ENCODE results near the gene SLC26A2. TPM values are rescaled to one million over a fixed set of nuclear protein-coding genes. Genes with fewer than 3 reads are reported as not detected.

SLC26A2 gene
- total RNA-seq, 4 donors from 2014 or later = 233 to 1,489 (median 1,023) TPM

GRCh38 chr5:149948993-149949392, 11.6 kb upstream of the SLC26A2 start:
- in situ Hi-C loops (cut with MboI; ENCODE audit: low pct_ligation_motif_present in 1 of 4, low pct_unique_long_range_greater_than_20kb in 1 of 4, low sequenced_read_pairs in 3 of 4) = no loop called here
- H3K27ac ChIP-seq = no peak overlapping the region
- H3K27me3 ChIP-seq = no peaks in the 10 kb centered on the region
- TF ChIP-seq EP300 (IDR thresholded peaks at IDR 0.05; ENCODE audit: low read depth) = no peak
- no peak for TF ChIP-seq POLR2AphosphoS5 (IDR thresholded peaks at IDR 0.05)
- no peak for TF ChIP-seq POLR2A (IDR thresholded peaks at IDR 0.05)
- TF ChIP-seq CTCF (IDR thresholded peaks at IDR 0.05) = no peak
- H3K36me3 ChIP-seq = no peaks in the 10 kb centered on the region
- no peaks in the 10 kb centered on the region for H3K9me3 ChIP-seq
- no peak for DNase-seq
- no peak overlapping the region for H3K4me3 ChIP-seq
- intact Hi-C loops (cut with DNase I; ENCODE audit: low total_unique reads) = no loop called here
- H3K4me1 ChIP-seq = peaks cover 11 to 32% (median 19%) of the 10 kb centered on the region in 4 donors
- 84 to 89% methylated on average over 4 to 5 of the region's 5 CpGs for WGBS, 2 donors (ENCODE audit: low coverage in 1 of 2)

- H3K27ac ChIP-seq = no peak overlapping the region
- in situ Hi-C loops (cut with MboI; ENCODE audit: low pct_ligation_motif_present in 1 of 4, low pct_unique_long_range_greater_than_20kb in 1 of 4, low sequenced_read_pairs in 3 of 4) (loop anchor here in 1 of 4 donors (25.0 kb wide), 1 partner anchor 89 kb away; no protein-coding TSS in a partner anchor), intact Hi-C loops (cut with DNase I; ENCODE audit: low total_unique reads) (no loop called here)
- WGBS, 2 donors (ENCODE audit: low coverage in 1 of 2) = 63 to 78% methylated on average over 5 to 6 of the region's 6 CpGs
- no peaks in the 10 kb centered on the region for H3K9me3 ChIP-seq
- no peak overlapping the region for H3K4me3 ChIP-seq
- no peak for DNase-seq
- no peak for TF ChIP-seq POLR2AphosphoS5 (IDR thresholded peaks at IDR 0.05)
- TF ChIP-seq CTCF (IDR thresholded peaks at IDR 0.05) = no peak
- TF ChIP-seq EP300 (IDR thresholded peaks at IDR 0.05; ENCODE audit: low read depth) = no peak
- no peak for TF ChIP-seq POLR2A (IDR thresholded peaks at IDR 0.05)
- peaks cover 0 to 18% (median 12%) of the 10 kb centered on the region in 4 donors for H3K4me1 ChIP-seq
- no peaks in the 10 kb centered on the region for H3K36me3 ChIP-seq
- no peaks in the 10 kb centered on the region for H3K27me3 ChIP-seq
Measured at GRCh38 chr5:149951138-149951749, 9.3 kb upstream of the SLC26A2 start.

GRCh38 chr5:149953436-149954121, 7.0 kb upstream of the SLC26A2 start:
- Histone ChIP-seq H3K4me1 (peaks cover 0 to 23% (median 3%) of the 10 kb centered on the region in 4 donors), H3K36me3 (no peaks in the 10 kb centered on the region), H3K27me3 (no peaks in the 10 kb centered on the region), H3K9me3 (no peaks in the 10 kb centered on the region), H3K4me3 (no peak overlapping the region), H3K27ac (no peak overlapping the region)
- TF ChIP-seq POLR2AphosphoS5 (IDR thresholded peaks at IDR 0.05) (no peak), CTCF (IDR thresholded peaks at IDR 0.05) (no peak), POLR2A (IDR thresholded peaks at IDR 0.05) (no peak)
- in situ Hi-C loops (cut with MboI; ENCODE audit: low pct_ligation_motif_present in 1 of 4, low pct_unique_long_range_greater_than_20kb in 1 of 4, low sequenced_read_pairs in 3 of 4) (loop anchor here in 1 of 4 donors (25.0 kb wide), 1 partner anchor 91 kb away; no protein-coding TSS in a partner anchor), intact Hi-C loops (cut with DNase I; ENCODE audit: low total_unique reads) (no loop called here)
- 48 to 73% methylated on average over 3 to 9 of the region's 9 CpGs for WGBS, 2 donors (ENCODE audit: low coverage in 1 of 2)
- DNase-seq = no peak

GRCh38 chr5:149954798-149955197, 5.8 kb upstream of the SLC26A2 start:
- H3K9me3 ChIP-seq = no peaks in the 10 kb centered on the region
- no peak for TF ChIP-seq POLR2A (IDR thresholded peaks at IDR 0.05)
- TF ChIP-seq POLR2AphosphoS5 (IDR thresholded peaks at IDR 0.05) = no peak
- no peak for TF ChIP-seq EP300 (IDR thresholded peaks at IDR 0.05; ENCODE audit: low read depth)
- no peak for TF ChIP-seq CTCF (IDR thresholded peaks at IDR 0.05)
- DNase-seq = no peak
- H3K4me3 ChIP-seq = no peak overlapping the region
- no peaks in the 10 kb centered on the region for H3K36me3 ChIP-seq
- H3K4me1 ChIP-seq = peaks cover 0 to 35% (median 10%) of the 10 kb centered on the region in 4 donors
- intact Hi-C loops (cut with DNase I; ENCODE audit: low total_unique reads) (no loop called here), in situ Hi-C loops (cut with MboI; ENCODE audit: low pct_ligation_motif_present in 1 of 4, low pct_unique_long_range_greater_than_20kb in 1 of 4, low sequenced_read_pairs in 3 of 4) (loop anchor here in 1 of 4 donors (25.0 kb wide), 1 partner anchor 92 kb away; no protein-coding TSS in a partner anchor)
- 67 to 71% methylated on average over 2 to 6 of the region's 6 CpGs for WGBS, 2 donors (ENCODE audit: low coverage in 1 of 2)
- no peak overlapping the region for H3K27ac ChIP-seq
- H3K27me3 ChIP-seq = no peaks in the 10 kb centered on the region

Data from transverse colon (tissue), 4 donors.